Measurements from ENCODE around the gene LCN10. TPM values are rescaled to one million over a fixed set of nuclear protein-coding genes. Genes with fewer than 3 reads are reported as not detected.

Gene LCN10
- total RNA-seq, 4 donors from 2014 or later: 0.96 to 33.6 (median 3.3) TPM

DNA sequence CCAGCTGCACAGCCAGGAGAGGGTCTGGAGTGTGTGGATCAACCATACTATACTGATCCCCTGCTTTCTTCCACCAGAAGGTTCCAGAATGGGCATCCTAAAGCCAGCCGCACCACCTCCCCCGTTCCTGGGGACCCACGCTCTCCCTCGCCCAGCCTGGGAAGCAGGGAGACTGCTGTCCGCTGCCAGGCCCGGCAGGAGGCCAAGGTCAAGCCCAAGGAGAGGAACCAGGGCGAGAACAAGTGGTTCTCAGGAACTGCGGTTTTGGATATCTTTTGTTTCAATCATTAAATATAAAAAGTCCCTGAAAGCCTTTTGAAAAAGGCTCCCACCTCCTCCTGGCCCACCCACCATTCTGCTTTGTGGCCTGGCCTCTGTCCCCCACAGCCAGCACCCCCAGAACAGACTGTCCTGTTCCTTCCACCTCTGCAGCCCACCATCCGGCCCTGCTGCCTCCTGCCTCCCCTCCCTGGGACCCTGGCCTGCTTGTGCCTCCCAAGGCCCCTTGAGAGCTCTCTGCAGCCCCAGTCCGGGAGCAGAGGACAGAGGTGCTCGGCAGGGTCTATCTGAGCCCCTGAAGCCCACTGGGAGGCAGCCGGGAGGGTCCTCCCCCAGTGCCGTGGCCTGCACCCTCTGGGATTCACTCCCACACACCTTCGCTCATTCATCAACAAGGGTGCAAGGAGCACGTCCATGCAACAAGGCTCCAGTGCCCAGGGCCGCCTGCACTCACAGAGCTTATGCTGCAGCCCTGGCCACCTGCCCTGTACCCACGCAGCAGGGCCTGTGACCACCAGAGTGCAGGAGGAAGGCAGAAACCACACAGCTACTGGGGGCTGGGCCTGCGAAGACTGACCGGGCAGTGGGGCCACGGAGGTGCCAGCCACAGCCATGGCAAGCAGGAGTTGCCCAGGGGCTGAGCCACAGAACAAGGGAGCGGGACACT, 6.2 kb upstream of the LCN10 start:
- no peak for DNase-seq
- in situ Hi-C loops (cut with MboI; ENCODE audit: low pct_ligation_motif_present in 1 of 4, low pct_unique_long_range_greater_than_20kb in 1 of 4, low sequenced_read_pairs in 3 of 4) (no loop called here), intact Hi-C loops (cut with DNase I; ENCODE audit: low total_unique reads) (no loop called here)
- no peak overlapping the region for H3K4me3 ChIP-seq
- H3K36me3 ChIP-seq: no peaks in the 10 kb centered on the region
- no peaks in the 10 kb centered on the region for H3K9me3 ChIP-seq
- 83 to 90% methylated on average over 1 to 17 of the region's 21 CpGs for WGBS, 2 donors (ENCODE audit: low coverage in 1 of 2)
- H3K27me3 ChIP-seq: peaks cover 20% of the 10 kb centered on the region
- no peaks in the 10 kb centered on the region for H3K4me1 ChIP-seq
- peak overlapping the region in 1 of 4 donors; percentile 43 for H3K27ac ChIP-seq
- TF ChIP-seq POLR2AphosphoS5 (IDR thresholded peaks at IDR 0.05): no peak
- no peak for TF ChIP-seq EP300 (IDR thresholded peaks at IDR 0.05; ENCODE audit: low read depth)
- TF ChIP-seq, protein P1, sequence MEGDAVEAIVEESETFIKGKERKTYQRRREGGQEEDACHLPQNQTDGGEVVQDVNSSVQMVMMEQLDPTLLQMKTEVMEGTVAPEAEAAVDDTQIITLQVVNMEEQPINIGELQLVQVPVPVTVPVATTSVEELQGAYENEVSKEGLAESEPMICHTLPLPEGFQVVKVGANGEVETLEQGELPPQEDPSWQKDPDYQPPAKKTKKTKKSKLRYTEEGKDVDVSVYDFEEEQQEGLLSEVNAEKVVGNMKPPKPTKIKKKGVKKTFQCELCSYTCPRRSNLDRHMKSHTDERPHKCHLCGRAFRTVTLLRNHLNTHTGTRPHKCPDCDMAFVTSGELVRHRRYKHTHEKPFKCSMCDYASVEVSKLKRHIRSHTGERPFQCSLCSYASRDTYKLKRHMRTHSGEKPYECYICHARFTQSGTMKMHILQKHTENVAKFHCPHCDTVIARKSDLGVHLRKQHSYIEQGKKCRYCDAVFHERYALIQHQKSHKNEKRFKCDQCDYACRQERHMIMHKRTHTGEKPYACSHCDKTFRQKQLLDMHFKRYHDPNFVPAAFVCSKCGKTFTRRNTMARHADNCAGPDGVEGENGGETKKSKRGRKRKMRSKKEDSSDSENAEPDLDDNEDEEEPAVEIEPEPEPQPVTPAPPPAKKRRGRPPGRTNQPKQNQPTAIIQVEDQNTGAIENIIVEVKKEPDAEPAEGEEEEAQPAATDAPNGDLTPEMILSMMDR (IDR thresholded peaks at IDR 0.05): no peak
- TF ChIP-seq POLR2A (IDR thresholded peaks at IDR 0.05): no peak

DNA sequence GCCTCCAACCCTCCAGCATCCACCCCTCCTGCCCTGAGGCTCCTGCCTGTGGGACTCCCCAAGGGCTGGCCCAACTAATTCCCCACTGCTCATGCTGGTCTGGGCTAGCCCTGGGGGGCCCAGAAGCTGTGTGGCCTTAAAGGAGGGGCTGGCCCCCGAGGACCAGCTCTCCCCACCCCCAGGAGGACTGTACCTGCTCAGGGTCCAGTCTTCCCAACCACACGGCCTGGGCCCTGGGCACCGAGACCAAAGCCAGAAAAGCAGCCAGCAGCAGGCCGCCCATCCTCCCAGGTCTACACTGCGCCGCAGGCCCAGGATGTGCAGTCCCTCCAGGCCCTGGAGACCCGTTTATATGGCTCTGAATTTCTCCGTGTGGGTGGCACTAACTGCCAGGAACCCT, 5.5 kb upstream of the LCN10 start, which contains the start of gene LCN6:
Gene LCN6, minus strand, starts transcription at position 325 of the 400 bp plus-strand sequence. Its CDS starts 42 bp downstream, at position 283.
- Histone ChIP-seq H3K4me1 (no peaks in the 10 kb centered on the region), H3K27me3 (peaks cover 27% of the 10 kb centered on the region), H3K36me3 (no peaks in the 10 kb centered on the region), H3K4me3 (no peak within 1 kb of the TSS), H3K9me3 (no peaks in the 10 kb centered on the region), H3K27ac (peak within 1 kb of the TSS in 1 of 4 donors; percentile 43)
- no peak for DNase-seq
- intact Hi-C loops (cut with DNase I; ENCODE audit: low total_unique reads): no loop called here
- 42% methylated on average over 3 of the region's 8 CpGs; no CpG with 5 or more reads in 1 of the 2 donors for WGBS, 2 donors (ENCODE audit: low coverage in 1 of 2)
- TF ChIP-seq, protein P1 (IDR thresholded peaks at IDR 0.05): no peak
- TF ChIP-seq POLR2AphosphoS5 (IDR thresholded peaks at IDR 0.05): no peak
- TF ChIP-seq POLR2A (IDR thresholded peaks at IDR 0.05): no peak
- no peak for TF ChIP-seq EP300 (IDR thresholded peaks at IDR 0.05; ENCODE audit: low read depth)
- in situ Hi-C loops (cut with MboI; ENCODE audit: low pct_ligation_motif_present in 1 of 4, low pct_unique_long_range_greater_than_20kb in 1 of 4, low sequenced_read_pairs in 3 of 4): no loop called here

DNA sequence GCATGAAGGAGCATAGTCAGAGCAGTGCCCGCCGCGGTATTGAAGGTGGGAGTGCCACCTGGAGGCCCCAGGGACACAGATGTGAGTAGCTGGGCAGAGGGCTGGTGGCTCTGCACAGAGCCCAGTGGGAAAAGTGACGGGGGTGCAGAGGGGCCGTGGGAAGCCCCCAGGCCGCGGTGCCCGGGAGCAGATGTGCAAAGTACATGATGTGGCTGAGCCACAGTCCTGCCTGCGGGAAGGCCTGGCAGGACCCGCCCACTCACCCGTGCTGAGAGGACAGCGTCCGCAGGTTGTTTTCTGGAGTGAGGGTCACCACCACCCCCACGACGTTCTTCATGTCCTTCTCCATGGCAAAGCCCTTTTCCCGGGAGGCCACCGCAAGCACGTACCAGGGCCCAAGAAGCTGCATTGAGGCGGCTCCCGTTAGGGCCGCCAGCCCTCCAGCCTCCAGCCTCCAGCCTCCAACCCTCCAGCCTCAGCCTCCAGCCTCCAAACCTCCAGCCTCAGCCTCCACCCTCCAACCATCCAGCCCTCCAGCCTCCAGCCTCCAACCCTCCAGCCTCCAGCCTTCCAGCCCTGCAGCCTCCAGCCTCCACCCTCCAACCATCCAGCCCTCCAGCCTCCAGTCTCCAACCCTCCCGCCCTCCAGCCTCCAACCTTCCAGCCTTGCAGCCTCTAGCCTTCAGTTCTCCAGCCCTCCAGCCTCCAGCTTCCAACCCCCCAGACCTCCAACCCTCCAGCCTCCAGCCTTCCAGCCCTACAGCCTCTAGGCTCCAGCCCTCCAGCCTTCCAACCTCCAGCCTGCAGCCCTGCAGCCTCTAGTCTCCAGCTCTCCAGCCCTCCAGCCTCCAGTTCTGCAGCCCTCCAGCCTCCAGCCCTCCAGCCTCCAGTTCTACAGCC, 4.7 kb upstream of the LCN10 start:
- 81 to 88% methylated on average over 11 to 20 of the region's 22 CpGs for WGBS, 2 donors (ENCODE audit: low coverage in 1 of 2)

DNA sequence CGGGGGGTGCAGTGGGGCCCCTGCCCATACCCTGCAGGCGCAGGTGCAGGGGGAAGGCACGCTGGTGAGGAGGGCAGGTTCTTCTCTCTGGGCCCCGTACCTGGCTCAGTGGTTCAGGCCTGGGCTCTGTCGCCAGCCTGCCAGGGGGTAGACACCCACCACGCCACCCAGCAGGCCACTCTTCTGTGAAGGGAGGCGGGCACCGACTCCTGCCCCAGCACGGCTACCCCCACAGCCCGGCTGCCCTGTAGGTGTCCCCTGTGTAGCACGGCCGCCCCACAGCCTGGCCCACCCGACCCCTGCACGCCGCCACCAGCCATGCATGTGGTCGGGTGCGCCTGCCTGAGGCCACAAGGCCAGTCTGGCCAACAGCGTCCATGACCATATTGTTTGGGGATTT, 3.9 kb upstream of the LCN10 start:
- no peak overlapping the region for H3K27ac ChIP-seq

More for the DNA sequence above, 4.7 kb upstream of the LCN10 start:
- peaks cover 32% of the 10 kb centered on the region for H3K27me3 ChIP-seq
- peaks cover 0 to 4% (median under 1%) of the 10 kb centered on the region in 4 donors for H3K4me1 ChIP-seq
- in situ Hi-C loops (cut with MboI; ENCODE audit: low pct_ligation_motif_present in 1 of 4, low pct_unique_long_range_greater_than_20kb in 1 of 4, low sequenced_read_pairs in 3 of 4) (no loop called here), intact Hi-C loops (cut with DNase I; ENCODE audit: low total_unique reads) (no loop called here)
- H3K4me3 ChIP-seq: no peak overlapping the region
- DNase-seq: no peak
- no peak overlapping the region for H3K27ac ChIP-seq
- no peaks in the 10 kb centered on the region for H3K9me3 ChIP-seq
- no peak for TF ChIP-seq POLR2AphosphoS5 (IDR thresholded peaks at IDR 0.05)
- H3K36me3 ChIP-seq: no peaks in the 10 kb centered on the region

More for the DNA sequence above, 3.9 kb upstream of the LCN10 start:
- 90% methylated on average over 18 of the region's 18 CpGs; no CpG with 5 or more reads in 1 of the 2 donors for WGBS, 2 donors (ENCODE audit: low coverage in 1 of 2)
- in situ Hi-C loops (cut with MboI; ENCODE audit: low pct_ligation_motif_present in 1 of 4, low pct_unique_long_range_greater_than_20kb in 1 of 4, low sequenced_read_pairs in 3 of 4): no loop called here
- H3K4me3 ChIP-seq: no peak overlapping the region
- no peaks in the 10 kb centered on the region for H3K36me3 ChIP-seq
- peaks cover 36% of the 10 kb centered on the region for H3K27me3 ChIP-seq
- intact Hi-C loops (cut with DNase I; ENCODE audit: low total_unique reads): no loop called here
- H3K9me3 ChIP-seq: no peaks in the 10 kb centered on the region
- peaks cover 0 to 12% (median 8%) of the 10 kb centered on the region in 4 donors for H3K4me1 ChIP-seq
- TF ChIP-seq POLR2A (IDR thresholded peaks at IDR 0.05) (no peak), EP300 (IDR thresholded peaks at IDR 0.05; ENCODE audit: low read depth) (no peak), POLR2AphosphoS5 (IDR thresholded peaks at IDR 0.05) (no peak)
- TF ChIP-seq, protein P1 (IDR thresholded peaks at IDR 0.05): no peak
- DNase-seq: no peak

Data from transverse colon (tissue), 4 donors.